Endodermal cell (in vitro differentiated cells): Measurements from ENCODE around the gene PRKCZ. TPM values are rescaled to one million over a fixed set of nuclear protein-coding genes. Genes with fewer than 3 reads are reported as not detected.

Experiments used
- DNase-seq: peaks from one replicate; pipeline ENCODE4 v3.0.0-alpha.2; 2017
- H3K27ac ChIP-seq: 2 replicates; pipeline ENCODE4 v1.5.1; 2013; ENCODE audit warnings: mild to moderate bottlenecking, low read depth, low read length, moderate library complexity
- H3K27me3 ChIP-seq: 2 replicates; pipeline ENCODE4 v1.6.1; 2013; ENCODE audit warnings: mild to moderate bottlenecking, low read length, moderate library complexity; ENCODE audit not compliant: insufficient read depth, control insufficient read depth, poor library complexity, severe bottlenecking
- H3K36me3 ChIP-seq: 2 replicates; pipeline ENCODE4 v1.7.0; 2013; ENCODE audit warnings: mild to moderate bottlenecking, low read length, moderate library complexity; ENCODE audit not compliant: control insufficient read depth, insufficient read depth
- H3K4me1 ChIP-seq: one replicate; pipeline ENCODE4 v1.7.0; 2013; ENCODE audit warnings: low read length; ENCODE audit not compliant: control insufficient read depth, insufficient read depth
- H3K4me3 ChIP-seq: 2 replicates; pipeline ENCODE4 v1.5.1; 2013; ENCODE audit warnings: mild to moderate bottlenecking, low read length, moderate library complexity
- H3K9ac ChIP-seq: 2 replicates; pipeline ENCODE4 v1.6.1; 2013; ENCODE audit warnings: mild to moderate bottlenecking, low read length, moderate library complexity; ENCODE audit not compliant: poor library complexity, severe bottlenecking; ENCODE audit errors: extremely low read depth
- H3K9me3 ChIP-seq: 2 replicates; pipeline ENCODE4 v1.6.1; 2013; ENCODE audit warnings: mild to moderate bottlenecking, low read length, moderate library complexity; ENCODE audit not compliant: control insufficient read depth
- H3K27ac Mint-ChIP-seq: 2 replicates; pipeline ENCODE4 v1.8.0; 2020; ENCODE audit warnings: mixed read lengths
- H3K27me3 Mint-ChIP-seq: 2 replicates; pipeline ENCODE4 v1.8.0; 2021; ENCODE audit warnings: mild to moderate bottlenecking, mixed read lengths; ENCODE audit not compliant: insufficient read depth
- H3K36me3 Mint-ChIP-seq: 2 replicates; pipeline ENCODE4 v1.8.0; 2020; ENCODE audit warnings: low read depth, mixed read lengths
- H3K4me1 Mint-ChIP-seq: 2 replicates; pipeline ENCODE4 v1.8.0; 2020; ENCODE audit warnings: mixed read lengths
- H3K4me3 Mint-ChIP-seq: 2 replicates; pipeline ENCODE4 v1.8.0; 2020; ENCODE audit warnings: mild to moderate bottlenecking, moderate library complexity, mixed read lengths
- H3K9me3 Mint-ChIP-seq: 2 replicates; pipeline ENCODE4 v1.8.0; 2020; ENCODE audit warnings: mild to moderate bottlenecking, mixed read lengths
- WGBS, 2 experiments: methylation state at CpG; one replicate each; pipeline versions ENCODE4 v1.1.5 to v1.1.7; 2013; ENCODE audit warnings: missing lambda C conversion rate in 2 of 2, mixed read lengths in 1 of 2; ENCODE audit not compliant: insufficient coverage in 1 of 2, insufficient read length in 1 of 2; 5-methylcytosine and 5-hydroxymethylcytosine counted together
- total RNA-seq, 2 donors: library from RNA; stranded (reverse); fragmentation: NEBNext Ultra II Directional in 1 of 2; extraction: Animal tissue kit (Norgen Biotek cat#: 25700) in 1 of 2; gene quantifications; 2 replicates in 1 of 2; 3 replicates in 1 of 2; pipeline ENCODE4 v1.2.1, GENCODE V29; 2021
- TF ChIP-seq, protein P1 (sequence below): fragments of 200-600 bp; sonication (generic); conservative IDR thresholded peaks from 2 replicates; pipeline ENCODE4 v1.5.0; 2021; ENCODE audit warnings: antibody characterized with exemption, mild to moderate bottlenecking

The PRKCZ gene
- total RNA-seq, 2 donors from 2014 or later: 49.9 to 68.5 TPM

DNA sequence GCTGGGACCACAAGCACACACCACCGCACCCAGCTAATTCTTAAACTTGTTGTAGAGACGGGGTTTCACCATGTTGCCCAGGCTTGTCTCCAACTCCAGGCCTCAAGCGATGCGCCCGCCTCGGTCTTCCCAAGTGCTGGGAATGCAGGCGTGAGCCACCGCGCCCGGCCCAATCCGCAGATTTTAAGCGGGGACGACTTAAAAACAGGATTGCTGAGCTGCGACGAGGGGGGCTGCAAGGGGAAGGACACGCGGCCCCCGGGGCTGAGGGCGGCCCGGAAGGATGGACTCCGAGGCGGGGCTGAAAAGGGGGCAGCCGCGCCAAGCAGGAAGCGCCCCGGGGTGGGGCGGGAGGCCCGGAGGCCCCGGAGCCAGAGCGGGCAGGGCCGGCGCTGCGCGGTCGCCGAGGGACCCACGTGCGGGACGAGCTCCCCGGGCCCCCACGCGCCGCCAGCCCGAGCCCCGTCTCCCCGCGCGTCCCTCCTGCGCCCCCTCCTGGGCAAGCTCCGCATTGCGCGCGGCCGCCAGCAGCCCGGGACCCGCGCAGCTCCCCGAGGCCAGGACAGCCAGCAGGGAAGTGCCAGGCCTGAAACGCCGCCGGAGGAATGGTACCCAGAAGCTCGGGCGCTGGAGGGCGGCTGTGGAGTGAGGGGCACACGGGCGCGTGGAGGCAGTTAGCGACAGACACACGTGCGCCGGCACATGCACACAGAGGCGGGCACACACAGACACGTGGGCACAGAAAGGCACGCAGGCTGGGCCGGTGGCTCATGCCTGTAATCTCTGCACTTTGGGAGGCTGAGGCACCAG, 5.5 kb upstream of the PRKCZ start:
- WGBS, 2 experiments: 24 to 32% methylated on average over 38 to 75 of the region's 75 CpGs
- peaks cover 11% of the 10 kb centered on the region for H3K27me3 ChIP-seq
- Mint-ChIP-seq H3K36me3 (no peaks in the 10 kb centered on the region), H3K4me3 (peak overlapping the region; percentile 20), H3K4me1 (peaks cover 5% of the 10 kb centered on the region), H3K27ac (no peak overlapping the region), H3K9me3 (no peaks in the 10 kb centered on the region), H3K27me3 (peaks cover 10% of the 10 kb centered on the region)
- TF ChIP-seq, protein P1, sequence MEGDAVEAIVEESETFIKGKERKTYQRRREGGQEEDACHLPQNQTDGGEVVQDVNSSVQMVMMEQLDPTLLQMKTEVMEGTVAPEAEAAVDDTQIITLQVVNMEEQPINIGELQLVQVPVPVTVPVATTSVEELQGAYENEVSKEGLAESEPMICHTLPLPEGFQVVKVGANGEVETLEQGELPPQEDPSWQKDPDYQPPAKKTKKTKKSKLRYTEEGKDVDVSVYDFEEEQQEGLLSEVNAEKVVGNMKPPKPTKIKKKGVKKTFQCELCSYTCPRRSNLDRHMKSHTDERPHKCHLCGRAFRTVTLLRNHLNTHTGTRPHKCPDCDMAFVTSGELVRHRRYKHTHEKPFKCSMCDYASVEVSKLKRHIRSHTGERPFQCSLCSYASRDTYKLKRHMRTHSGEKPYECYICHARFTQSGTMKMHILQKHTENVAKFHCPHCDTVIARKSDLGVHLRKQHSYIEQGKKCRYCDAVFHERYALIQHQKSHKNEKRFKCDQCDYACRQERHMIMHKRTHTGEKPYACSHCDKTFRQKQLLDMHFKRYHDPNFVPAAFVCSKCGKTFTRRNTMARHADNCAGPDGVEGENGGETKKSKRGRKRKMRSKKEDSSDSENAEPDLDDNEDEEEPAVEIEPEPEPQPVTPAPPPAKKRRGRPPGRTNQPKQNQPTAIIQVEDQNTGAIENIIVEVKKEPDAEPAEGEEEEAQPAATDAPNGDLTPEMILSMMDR: peak; percentile 90
- H3K4me1 ChIP-seq: no peaks in the 10 kb centered on the region
- no peaks in the 10 kb centered on the region for H3K9me3 ChIP-seq
- no peak overlapping the region for H3K27ac ChIP-seq
- DNase-seq: peak; percentile 92
- H3K4me3 ChIP-seq: no peak overlapping the region
- no peaks in the 10 kb centered on the region for H3K36me3 ChIP-seq
- H3K9ac ChIP-seq: no peak overlapping the region

DNA sequence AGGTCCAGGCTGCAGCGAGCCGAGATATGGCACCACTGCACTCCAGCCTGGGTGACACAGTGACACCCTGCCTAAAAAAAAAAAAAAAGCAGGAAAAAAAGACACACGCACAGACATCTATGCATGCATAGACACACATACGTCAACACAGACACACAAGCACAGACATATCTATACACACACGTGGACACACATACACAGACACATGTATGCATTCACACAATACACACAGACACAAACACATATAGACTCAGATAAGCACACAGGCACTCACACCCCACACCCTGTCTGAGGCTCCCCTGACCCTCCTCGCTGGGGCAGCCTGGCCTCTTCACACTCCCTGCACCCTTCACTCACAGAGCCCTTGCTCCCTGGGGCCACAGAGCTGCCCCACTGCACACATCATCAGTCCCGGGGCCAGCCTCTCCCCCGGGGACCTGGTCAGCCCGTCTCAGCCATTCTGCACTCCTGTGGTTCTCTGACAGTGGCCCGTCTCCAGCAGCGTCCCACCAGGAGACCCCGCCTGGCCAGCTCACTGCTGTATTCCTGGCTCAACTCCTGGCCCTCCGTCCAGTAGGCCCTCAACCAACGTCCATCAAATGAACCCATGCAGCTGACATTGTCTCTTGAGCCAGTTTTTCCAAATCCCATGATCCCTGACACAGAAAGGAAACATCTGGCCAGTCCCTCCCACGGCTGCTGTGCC, 4.6 kb upstream of the PRKCZ start:
- WGBS, 2 experiments: 88 to 90% methylated on average over 11 to 15 of the region's 15 CpGs
- Histone ChIP-seq H3K9me3 (no peaks in the 10 kb centered on the region), H3K4me1 (no peaks in the 10 kb centered on the region), H3K9ac (no peak overlapping the region), H3K27me3 (peaks cover 11% of the 10 kb centered on the region), H3K36me3 (no peaks in the 10 kb centered on the region), H3K4me3 (no peak overlapping the region), H3K27ac (no peak overlapping the region)
- no peak overlapping the region for H3K27ac Mint-ChIP-seq
- H3K27me3 Mint-ChIP-seq: peaks cover 10% of the 10 kb centered on the region
- peaks cover 5% of the 10 kb centered on the region for H3K4me1 Mint-ChIP-seq
- no peaks in the 10 kb centered on the region for H3K9me3 Mint-ChIP-seq
- TF ChIP-seq, protein P1: no peak
- H3K4me3 Mint-ChIP-seq: no peak overlapping the region
- DNase-seq: no peak
- no peaks in the 10 kb centered on the region for H3K36me3 Mint-ChIP-seq

DNA sequence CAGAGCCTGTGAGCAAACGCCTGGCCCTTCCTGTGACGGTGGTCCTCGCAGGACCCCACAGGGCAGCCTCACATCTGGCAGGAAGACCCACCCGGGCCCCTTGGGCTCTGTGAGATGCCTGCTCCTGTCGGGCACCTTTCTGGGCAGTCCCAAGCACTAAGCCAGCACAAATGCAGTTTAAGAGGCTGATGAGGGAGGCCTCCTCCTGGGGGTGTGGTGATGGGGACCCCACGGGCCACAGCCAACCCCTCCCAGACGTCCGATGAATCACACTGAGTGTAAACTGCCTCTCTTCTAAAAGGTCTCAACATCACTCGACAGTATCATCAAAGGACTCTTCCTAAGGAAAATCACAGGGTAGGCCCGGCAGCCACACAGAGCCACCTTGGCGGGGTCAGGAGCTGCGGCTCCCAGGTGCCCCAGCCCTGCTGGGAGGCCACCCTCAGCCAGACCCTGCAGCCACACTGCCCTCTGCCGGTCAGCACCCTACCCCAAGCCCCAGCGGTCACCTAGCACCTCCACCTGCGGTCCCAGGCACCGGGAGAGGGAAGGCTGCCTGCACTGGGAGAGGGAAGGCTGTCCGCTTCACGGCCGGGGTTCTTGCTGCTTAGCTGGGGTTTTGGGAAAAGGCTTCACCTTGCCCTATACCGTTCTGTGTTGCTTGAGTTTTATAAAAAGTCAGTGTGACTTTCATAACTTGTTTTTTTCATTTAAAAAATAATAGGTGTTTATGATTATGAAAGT, 3.9 kb upstream of the PRKCZ start:
- Mint-ChIP-seq H3K4me3 (no peak overlapping the region), H3K9me3 (no peaks in the 10 kb centered on the region)
- peaks cover 13% of the 10 kb centered on the region for H3K27me3 ChIP-seq

More for the DNA sequence above, 3.9 kb upstream of the PRKCZ start:
- Mint-ChIP-seq H3K36me3 (no peaks in the 10 kb centered on the region), H3K4me1 (peaks cover 5% of the 10 kb centered on the region), H3K27ac (no peak overlapping the region), H3K27me3 (peaks cover 10% of the 10 kb centered on the region)
- H3K27ac ChIP-seq: no peak overlapping the region
- TF ChIP-seq, protein P1: peak; percentile 95
- H3K9ac ChIP-seq: no peak overlapping the region
- no peaks in the 10 kb centered on the region for H3K4me1 ChIP-seq
- peak; percentile 98 for DNase-seq
- no peak overlapping the region for H3K4me3 ChIP-seq
- 52 to 73% methylated on average over 10 to 20 of the region's 20 CpGs for WGBS, 2 experiments
- no peaks in the 10 kb centered on the region for H3K36me3 ChIP-seq
- no peaks in the 10 kb centered on the region for H3K9me3 ChIP-seq
